ENCODE data around the gene CAMK2D. TPM values are rescaled to one million over a fixed set of nuclear protein-coding genes. Genes with fewer than 3 reads are reported as not detected.

The CAMK2D gene
- total and polyA plus RNA-seq, 8 donors: 4.0 to 23.1 (median 9.8) TPM

DNA sequence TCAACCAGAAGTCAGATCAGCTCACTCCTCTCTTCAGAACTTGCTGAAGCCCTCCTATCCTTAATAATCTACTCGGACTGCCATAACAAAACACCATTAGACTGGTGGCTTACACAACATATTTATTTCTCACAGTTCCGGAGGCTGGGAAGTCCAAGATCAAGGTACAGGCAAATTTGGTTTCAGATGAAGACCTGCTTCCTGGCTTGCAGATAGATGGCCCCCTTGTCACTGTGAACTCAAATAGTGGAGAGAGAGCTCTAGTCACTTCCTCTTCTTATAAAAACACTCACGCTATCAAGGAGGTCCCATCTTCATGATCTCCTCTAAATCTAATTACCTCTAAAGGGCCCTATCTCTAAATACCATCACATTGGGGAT lies 125.1 kb downstream of the CAMK2D start:
- intact Hi-C loops (cut with DNase I): no loop called here
- no peak overlapping the region for H3K4me3 ChIP-seq
- H3K9me3 ChIP-seq: no peaks in the 10 kb centered on the region
- H3K36me3 ChIP-seq: no peaks in the 10 kb centered on the region
- peaks cover 11 to 48% (median 33%) of the 10 kb centered on the region in 3 donors for H3K4me1 ChIP-seq
- peak in 1 of 4 donors; percentile 11 for ATAC-seq
- DNase-seq: no peak
- 91 to 98% methylated on average over 3 of the region's 3 CpGs for WGBS, 2 donors
- no peaks in the 10 kb centered on the region for H3K27me3 ChIP-seq
- peak overlapping the region in 2 of 4 donors; percentile 45 to 54 for H3K27ac ChIP-seq
- TF ChIP-seq, protein P1, sequence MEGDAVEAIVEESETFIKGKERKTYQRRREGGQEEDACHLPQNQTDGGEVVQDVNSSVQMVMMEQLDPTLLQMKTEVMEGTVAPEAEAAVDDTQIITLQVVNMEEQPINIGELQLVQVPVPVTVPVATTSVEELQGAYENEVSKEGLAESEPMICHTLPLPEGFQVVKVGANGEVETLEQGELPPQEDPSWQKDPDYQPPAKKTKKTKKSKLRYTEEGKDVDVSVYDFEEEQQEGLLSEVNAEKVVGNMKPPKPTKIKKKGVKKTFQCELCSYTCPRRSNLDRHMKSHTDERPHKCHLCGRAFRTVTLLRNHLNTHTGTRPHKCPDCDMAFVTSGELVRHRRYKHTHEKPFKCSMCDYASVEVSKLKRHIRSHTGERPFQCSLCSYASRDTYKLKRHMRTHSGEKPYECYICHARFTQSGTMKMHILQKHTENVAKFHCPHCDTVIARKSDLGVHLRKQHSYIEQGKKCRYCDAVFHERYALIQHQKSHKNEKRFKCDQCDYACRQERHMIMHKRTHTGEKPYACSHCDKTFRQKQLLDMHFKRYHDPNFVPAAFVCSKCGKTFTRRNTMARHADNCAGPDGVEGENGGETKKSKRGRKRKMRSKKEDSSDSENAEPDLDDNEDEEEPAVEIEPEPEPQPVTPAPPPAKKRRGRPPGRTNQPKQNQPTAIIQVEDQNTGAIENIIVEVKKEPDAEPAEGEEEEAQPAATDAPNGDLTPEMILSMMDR (IDR thresholded peaks at IDR 0.05): no peak
- FAIRE-seq: no peak

DNA sequence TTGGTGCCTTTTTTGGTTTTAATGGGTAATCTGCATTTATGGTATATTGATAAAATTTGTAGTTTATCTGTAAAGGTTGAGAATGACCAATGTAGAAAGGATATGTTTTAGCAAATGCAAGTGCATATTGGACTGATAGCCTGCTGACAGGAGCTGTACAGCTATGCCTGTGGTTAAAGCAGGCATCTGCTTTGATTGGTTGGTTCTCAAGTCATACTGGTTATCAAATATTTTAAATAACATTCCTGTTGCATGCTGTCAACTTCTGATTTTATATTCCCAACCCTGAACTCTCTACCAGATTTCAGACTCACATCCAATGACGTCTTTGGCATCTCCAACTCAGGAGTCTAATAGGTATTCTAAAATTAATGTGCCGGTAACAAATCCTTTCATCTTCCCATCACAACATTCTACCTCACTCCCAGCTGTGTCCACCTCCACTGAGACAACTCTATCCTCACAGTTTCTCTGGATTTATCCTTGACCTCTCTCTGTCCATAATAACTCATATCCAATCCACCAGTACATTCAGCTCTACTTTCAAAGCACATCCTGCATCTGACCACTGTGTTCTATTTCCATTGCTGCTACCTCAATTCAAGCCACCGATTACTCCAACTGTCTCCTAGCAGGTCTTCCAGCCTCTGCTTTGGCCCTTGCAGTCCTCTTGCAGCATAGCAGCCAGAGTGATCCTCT lies 125.7 kb downstream of the CAMK2D start:
- WGBS, 2 donors: 78 to 82% methylated on average over 3 of the region's 3 CpGs
- ATAC-seq: peak in 3 of 4 donors; percentile 10 to 54 (median 12)
- Histone ChIP-seq H3K27ac (peak overlapping the region in 2 of 4 donors; percentile 45 to 54), H3K36me3 (no peaks in the 10 kb centered on the region), H3K9me3 (no peaks in the 10 kb centered on the region), H3K4me3 (no peak overlapping the region), H3K4me1 (peaks cover 9 to 43% (median 28%) of the 10 kb centered on the region in 3 donors), H3K27me3 (no peaks in the 10 kb centered on the region)
- no peak for DNase-seq
- FAIRE-seq: no peak
- intact Hi-C loops (cut with DNase I): no loop called here
- TF ChIP-seq, protein P1 (IDR thresholded peaks at IDR 0.05): no peak

DNA sequence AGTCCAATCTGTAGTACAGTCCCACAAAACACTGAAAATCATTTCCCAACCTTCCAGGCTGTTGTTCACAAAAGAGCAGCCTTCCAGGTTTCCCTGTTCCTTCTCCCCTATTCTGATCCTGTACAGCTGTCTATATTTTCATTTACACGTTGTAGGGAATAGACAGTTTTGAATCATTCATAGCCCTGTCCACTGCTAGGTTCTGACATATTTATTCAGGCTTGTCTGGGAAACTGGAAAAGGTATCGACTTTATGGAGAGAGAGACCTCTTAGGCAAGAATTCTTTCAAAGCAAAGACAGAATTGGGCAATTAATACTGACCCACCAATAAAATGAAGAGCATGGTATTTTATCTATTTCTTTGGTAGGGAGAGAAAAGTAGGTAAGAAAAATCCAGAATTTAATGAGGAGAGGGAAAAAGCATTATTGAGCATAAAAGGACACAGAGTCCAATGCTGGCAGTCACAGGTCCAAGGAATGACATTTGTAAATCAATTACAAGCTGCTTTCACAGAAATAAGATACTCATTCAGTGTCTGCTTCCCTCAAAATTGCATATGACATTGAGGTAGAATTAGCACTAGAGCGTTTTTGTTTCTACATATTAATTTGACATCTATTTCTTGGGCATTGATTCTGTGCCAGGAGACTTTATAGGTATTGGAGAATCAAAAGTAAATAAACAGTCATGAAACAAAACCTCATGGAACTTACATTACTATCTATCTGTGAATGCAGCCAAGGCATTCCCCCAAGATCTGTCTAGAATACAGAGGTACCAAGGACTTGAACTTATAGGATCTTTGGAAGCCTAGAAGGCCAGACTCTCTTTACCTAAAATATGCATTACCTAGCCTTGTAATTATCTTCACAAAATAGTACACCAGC lies 127.2 kb downstream of the CAMK2D start:
- Histone ChIP-seq H3K27ac (peak overlapping the region in 2 of 4 donors; percentile 5 to 54), H3K36me3 (no peaks in the 10 kb centered on the region), H3K9me3 (no peaks in the 10 kb centered on the region), H3K27me3 (no peaks in the 10 kb centered on the region), H3K4me1 (peaks cover 9 to 37% (median 22%) of the 10 kb centered on the region in 3 donors), H3K4me3 (no peak overlapping the region)
- no peak for DNase-seq
- no peak for FAIRE-seq
- ATAC-seq: peak in 2 of 4 donors; percentile 3 to 20
- intact Hi-C loops (cut with DNase I): no loop called here
- WGBS, 2 donors: 27 to 28% methylated on average over 3 of the region's 3 CpGs
- TF ChIP-seq, protein P1 (IDR thresholded peaks at IDR 0.05): no peak

DNA sequence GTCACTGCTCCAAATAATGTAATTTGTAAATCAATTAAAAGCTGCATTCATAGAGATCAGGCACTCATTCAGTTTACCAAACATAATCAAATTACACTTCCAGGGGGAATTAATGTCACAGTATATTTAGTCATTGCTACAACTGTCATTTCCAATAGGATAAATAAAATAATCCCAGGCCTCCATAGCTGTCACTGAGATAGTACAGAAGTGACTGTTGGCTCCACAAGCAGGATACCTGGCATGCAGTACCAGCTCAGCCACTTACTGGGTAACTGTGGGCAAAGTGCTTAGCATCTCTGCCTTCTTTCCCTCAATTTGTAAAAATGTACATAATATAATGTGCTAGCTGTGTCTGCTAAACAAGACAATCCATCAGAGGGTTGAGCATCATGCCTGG lies 128.1 kb downstream of the CAMK2D start:
- Histone ChIP-seq H3K4me1 (peaks cover 9 to 37% (median 24%) of the 10 kb centered on the region in 3 donors), H3K27me3 (no peaks in the 10 kb centered on the region), H3K36me3 (no peaks in the 10 kb centered on the region), H3K9me3 (no peaks in the 10 kb centered on the region), H3K4me3 (no peak overlapping the region), H3K27ac (no peak overlapping the region)
- ATAC-seq (no peak), DNase-seq (no peak), FAIRE-seq (no peak)
- TF ChIP-seq, protein P1 (IDR thresholded peaks at IDR 0.05): no peak
- intact Hi-C loops (cut with DNase I): no loop called here
